GM19372 (cell line): Measurements from ENCODE around the gene EPX.

Experiments used
- ATAC-seq: cut with Tn5 transposase; IDR thresholded peaks from one replicate; pipeline ENCODE4 v1.9.1; 2021; ENCODE audit warnings: mild to moderate bottlenecking, low read depth, moderate library complexity; ENCODE audit not compliant: unreplicated experiment

The EPX gene

DNA sequence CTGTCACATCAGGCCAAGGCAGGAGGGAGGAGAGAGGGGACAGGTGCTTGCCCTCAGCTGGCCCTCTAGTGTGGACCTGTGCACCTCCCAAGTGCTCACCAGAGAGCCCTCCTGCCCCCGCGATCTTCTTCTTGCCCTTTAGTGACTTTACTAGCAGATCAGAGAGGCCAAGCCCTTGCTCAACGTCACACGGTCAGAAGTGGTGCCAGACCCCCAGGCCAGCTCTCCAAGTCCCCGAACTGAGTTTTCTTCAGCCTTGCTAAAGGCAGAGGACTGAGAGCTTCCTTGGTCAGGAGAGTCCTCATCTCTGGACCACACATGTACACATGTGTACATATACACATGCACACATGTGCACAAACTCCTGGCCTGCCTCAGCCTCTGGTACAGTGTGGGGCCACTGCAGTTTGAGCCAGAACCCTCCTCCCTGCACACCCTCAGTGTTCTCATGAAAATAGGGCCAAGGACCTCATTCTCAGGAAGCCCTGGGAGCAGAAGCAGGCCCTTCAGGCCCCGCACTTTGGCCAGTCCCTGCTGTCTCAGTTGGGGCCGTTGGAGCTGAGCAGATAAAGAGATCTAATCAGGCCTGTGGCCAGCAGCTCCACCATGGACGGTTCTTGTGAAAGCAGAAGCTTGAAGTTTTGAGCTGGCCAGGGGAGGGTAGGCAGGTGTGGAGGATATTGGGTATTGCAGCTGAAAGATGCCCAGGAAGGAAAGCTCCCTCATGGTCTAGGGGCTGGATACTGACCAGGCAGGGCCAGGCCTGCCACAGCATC lies 7.4 kb upstream of the EPX start:
- ATAC-seq: no peak

DNA sequence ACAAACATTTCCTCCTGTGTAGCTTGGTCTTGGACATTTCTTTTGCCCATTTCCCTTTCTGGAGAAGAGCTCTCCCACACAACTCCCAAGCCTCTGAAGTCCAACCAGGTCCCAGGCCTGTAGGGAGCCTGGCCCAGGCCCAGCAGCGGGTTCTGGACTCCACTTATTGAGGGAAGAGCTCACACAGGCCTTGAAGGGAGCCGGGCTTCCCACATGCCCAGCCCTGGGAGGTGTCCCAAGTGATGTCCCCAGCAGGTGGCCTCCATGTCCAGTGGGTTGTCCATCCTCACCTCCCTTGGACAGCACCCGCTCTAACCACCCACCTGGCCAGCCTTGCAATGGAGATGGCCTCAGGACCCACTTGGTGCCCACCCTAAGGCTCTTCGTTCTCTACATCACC lies 5.9 kb upstream of the EPX start:
- ATAC-seq: no peak

DNA sequence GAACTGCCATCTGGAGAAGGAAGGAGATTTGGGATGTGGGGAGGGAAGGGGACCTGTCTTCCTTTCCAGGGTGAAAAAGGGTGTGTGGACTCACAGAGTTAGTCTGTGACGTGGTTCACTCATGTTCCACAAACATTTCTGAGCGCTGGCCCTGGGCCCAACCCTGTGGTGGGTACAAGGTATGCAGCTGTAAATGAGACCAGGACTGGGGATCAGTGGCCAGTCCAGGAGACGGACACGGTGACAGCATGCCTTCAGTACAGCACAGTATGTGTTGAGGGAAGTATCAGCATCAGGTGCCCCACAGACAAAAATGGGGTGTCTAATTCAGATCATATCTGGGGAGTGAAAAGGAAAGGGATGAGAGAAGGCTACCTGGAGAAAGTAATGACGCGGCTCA lies 5.5 kb upstream of the EPX start:
- ATAC-seq: no peak

DNA sequence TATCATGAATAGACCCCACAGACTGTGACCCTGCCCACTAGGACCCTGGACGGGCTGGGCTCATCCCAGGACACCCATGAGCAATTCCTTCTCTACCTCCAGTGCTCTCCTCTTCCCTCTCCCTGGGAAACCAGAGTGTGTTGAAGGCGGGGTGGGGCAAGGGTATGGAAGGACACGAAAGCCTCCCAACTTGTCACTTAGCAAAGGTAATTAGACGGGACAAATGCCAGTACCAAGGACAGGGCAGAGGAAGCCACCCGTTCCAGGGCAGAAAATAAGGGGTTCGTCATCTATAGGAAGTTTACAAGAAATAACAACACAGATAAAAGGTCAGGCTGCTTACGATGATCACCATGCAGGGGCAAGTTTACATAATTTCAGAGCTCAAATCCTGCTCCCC lies 4.9 kb upstream of the EPX start:
- ATAC-seq: no peak

DNA sequence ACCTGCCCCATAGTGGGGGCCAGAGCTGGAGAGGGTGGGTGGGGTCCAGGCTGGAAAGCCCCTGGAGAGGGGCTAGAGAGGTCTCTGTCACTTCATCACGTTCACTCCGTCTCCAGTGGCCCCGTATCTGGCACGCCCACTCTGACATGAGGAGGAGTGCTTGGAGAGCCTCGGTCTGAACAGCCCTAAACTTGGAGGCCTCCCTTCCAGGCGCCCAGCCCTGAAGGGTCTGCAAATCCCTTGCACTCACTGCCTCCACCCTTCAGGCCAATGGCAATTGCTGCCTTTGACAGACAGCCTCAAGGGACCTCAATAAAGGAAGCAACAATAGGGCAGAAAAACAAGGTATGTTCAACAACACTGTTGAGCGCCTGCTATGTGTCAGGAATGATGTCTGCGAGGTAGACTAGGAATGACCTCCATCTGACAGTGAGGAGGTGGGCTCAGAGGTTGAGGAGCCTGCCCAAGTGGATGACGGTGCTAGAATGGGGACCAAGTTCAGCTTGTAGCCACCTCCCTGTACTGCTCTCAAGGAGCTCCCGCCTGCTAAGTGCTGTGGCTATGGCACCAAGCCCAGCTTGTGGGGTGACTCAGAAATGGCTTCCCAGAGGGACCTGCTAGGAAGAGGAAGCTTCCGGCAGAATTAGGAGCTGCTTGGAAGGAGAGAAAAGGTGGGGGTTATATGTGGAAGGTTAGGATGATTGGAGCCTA lies 2.9 kb upstream of the EPX start:
- no peak for ATAC-seq

DNA sequence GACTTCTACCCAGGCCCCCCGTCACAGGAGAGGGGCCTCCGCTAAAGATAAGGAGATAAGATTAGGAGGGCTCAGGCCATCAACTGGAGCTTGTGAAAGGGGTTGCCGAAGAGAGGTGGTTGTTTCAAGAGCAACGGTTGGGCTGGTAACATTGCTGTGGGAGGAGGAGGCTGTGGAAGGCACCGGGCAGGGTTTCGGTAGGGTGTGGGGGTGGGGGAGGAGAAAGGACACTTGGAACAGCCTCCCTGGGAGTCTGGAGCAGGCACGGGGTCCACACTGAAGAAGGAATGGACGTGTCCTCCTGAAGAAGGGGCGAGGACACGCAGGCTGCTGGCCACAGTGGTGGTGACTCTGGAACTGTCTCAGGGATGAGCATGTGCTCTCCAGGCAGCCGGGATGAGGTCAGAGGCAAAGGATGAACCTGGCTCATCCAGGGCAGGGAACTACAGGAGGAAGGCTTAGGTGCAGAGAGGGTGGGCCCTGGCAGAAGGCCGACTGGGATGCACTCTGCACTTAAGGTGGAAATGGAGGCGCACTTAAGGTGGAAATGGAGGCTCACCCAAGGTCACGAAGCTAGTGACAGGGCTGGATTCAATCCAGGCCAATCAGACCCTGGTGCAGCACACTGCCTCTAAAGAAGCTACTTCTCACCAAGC lies 1.2 kb upstream of the EPX start:
- ATAC-seq: no peak

DNA sequence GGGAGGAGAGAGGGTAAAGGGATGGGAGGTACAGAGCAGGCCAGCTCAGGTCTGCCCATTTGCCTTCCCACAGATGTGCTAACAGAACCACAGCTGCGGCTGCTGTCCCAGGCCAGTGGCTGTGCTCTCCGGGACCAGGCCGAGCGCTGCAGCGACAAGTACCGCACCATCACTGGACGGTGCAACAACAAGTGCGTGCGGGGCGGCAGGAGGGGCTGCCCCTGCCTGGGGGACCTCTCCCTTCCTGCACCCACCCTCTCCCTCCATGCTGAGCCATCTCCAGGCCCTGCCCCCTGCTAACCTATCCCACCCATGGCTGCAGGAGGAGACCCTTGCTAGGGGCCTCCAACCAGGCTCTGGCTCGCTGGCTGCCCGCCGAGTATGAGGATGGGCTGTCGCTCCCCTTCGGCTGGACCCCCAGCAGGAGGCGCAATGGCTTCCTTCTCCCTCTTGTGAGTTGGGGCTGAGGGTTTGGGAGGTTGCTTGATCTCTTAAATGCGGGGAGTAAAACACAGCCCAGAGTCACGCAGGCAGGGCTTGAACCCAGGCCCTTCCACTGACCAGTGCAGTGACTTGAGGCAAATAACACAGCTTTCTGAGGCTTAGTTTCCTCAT lies 1.2 kb downstream of the EPX start:
- ATAC-seq: no peak

DNA sequence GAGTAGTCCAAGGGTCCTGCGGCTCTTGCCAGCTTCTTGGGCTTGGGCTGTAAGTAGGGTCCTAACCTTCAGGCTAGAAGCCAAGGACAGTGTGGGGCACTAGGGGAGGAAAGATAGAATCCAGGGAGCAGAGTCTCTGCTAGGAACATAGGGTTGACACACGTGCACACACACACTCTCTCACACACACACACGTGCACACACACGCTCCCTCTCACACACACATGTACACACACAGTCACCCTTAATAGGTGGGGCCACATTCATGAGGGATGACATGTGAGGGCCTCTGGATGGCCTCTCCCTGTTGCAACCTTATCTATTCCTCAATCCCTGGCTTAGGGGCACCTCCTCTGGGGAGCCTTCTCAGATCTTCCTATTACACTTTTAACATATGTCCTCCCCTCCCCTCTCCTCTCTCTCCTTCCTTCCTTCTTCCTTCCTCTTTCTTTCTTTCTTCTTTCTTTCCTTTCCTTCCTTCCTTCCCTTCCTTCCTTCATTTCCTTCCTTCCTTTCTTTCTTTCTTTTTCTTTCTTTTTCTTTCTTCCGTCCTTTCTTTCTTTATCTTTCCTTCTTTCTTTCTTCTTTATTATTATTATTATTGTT lies 3.1 kb downstream of the EPX start:
- ATAC-seq: no peak

DNA sequence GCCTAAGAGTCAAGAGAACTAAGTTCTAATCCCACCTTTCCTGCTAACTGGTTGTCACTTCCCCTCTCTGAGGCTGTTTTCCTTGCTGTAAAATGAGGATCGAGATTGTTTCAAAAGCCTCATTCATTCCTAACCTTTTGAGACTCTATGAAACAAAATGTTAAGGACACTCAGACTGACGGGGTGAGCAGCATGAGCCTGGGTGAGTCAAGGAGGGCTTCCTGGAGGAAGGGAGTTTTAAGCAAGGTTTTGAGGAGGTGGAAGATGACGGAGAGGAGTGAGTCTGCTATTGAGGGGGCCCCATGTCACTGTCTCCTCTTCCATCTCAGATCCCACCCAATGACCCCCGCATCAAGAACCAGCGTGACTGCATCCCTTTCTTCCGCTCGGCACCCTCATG lies 4.1 kb downstream of the EPX start:
- no peak for ATAC-seq

DNA sequence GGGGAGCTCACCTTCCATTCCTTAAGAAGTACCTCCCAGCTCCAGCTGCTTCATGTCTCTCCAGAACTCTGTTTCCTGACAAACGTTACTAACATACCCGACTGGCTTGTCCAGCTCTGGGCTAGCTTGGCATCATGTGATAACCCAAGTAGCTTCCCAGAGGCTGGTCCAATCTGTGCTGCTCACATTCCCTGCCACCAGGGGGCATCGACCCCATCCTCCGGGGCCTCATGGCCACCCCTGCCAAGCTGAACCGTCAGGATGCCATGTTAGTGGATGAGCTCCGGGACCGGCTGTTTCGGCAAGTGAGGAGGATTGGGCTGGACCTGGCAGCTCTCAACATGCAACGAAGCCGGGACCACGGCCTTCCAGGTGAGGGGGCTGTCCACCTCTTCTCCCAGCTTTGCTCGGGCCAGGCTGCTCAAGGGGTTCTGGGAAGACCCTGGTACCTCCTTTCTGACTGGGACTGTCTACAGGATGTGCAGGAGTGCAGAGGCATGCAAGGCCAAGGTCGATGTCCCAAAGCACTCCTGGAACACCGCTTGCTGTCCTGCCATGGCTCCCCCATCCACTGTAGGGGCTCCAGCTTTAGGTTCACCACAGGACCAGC lies 7.6 kb downstream of the EPX start:
- no peak for ATAC-seq

DNA sequence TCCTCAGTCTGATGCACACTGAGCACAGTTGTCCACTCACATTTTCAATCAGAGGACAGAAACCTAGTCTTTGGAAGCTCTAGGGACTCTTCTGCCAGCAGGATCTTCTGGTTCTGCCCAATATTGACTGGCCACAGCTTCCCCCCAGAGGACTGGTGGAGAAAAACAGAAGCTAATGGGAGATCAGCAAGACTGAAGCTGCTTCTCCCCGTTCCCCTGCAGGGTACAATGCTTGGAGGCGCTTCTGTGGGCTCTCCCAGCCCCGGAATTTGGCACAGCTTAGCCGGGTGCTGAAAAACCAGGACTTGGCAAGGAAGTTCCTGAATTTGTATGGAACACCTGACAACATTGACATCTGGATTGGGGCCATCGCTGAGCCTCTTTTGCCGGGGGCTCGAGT lies 10.3 kb downstream of the EPX start:
- ATAC-seq: no peak

DNA sequence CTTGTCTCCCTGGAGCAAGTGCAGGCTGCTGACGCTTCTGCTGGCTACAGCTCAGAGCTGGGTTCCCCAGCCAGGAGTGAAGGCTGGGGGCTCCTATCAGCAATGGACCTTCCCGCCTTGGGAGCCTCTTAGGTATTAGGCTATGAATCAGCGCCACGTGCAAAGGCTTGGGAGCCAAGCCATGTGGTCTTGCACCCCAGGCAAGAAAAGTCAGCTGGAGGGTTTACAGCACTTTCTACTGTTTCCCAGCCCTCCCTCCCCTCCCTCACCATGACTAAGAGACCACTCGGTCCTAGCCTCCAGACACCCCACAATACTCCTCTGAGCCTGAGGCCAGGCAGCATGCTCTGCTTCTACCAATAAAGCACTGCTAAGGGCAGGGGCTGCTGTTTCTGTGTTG lies 12.3 kb downstream of the EPX start:
- ATAC-seq: no peak

DNA sequence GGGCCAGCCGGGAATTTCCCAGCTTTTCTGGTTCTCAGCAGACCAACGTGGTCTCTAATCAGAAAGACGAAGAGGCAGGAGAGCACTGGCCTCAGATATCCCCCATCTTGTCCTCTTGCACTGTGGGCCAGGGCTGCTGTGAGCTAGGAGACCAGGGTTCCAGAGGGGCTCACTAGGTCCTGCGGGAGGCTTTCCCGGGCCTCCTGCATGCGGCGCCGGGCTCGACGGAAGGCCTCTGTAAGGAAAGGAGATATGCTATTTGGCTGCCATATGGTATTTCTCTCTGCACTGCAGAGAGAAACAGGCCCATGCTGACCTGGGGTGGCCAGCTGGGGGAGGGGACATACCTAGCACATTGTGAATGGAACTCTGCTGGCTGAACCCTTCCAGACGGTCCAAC lies 13.4 kb downstream of the EPX start:
- no peak for ATAC-seq

DNA sequence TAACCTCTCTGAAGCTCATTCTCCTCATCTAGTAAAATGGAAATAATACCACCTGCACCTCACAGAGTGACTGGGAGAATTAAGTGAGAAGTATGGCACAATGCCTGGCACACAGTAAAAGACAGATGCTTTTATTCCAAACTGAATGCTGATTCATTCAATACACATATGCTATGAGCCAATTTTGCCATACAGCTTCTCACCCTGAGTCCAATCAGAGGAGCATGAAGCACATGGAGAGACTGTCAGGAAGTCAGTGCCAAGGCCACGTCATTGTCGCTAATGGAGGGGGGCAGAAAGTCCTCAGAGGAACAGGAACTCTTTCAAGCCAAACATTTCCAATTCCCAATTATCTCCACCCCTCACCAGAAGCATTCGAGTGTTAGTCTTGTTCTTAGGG lies 14.9 kb downstream of the EPX start:
- ATAC-seq: no peak

DNA sequence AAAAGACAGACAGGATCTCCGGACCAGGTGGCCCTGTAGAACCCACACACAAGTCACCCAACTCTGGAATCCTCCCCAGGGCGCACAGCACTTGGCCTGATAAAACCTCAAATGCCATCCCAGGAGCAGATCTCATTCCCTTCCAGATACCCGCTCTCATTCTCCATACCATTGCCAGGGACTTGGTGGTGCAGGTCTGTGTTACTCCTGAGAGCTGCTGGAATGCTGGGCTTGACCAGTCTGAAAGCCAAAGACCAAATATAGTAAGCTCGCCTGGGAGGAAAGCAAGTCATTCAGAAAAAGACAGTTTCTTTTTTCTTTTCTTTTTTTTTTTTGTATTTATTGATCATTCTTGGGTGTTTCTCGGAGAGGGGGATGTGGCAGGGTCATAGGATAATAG lies 15.8 kb downstream of the EPX start:
- no peak for ATAC-seq

DNA sequence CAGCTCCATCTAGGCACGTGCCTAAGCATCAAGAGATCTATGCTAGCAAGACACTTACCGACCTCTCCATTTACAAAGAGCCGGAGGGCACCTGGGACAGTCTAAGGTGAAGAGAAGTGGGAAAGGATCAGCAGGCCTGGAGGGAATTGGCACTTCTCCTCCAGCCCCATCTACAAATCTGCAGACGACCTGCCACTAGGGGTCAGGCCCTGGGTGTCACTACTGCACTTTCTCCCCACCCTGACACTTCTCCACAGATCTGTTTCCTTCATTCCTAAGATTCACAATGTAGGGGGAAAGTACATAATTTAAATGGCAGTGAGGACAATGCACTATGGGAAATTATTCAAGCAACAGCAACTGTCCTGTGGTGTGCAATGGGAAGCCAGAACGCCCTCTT lies 18.4 kb downstream of the EPX start:
- no peak for ATAC-seq

DNA sequence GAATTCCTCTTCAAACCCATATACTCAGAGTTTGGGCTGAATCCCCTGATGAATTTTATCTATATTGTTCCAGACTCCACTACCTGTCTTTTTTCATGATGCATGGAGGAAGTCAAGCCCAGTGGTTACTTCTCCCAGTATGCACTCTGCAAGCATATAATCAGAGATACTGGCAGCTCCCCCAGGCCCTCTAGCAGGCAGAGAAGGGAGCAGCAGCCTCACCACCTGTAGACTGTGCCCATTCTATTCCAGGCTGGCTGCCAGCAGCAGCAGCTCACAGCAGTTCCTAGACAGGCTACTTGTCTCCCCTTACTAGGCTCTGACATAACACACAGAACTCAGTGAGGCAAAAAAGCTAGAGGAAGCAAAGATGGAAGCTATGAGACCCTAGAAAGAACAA lies 23.2 kb downstream of the EPX start:
- ATAC-seq: no peak

DNA sequence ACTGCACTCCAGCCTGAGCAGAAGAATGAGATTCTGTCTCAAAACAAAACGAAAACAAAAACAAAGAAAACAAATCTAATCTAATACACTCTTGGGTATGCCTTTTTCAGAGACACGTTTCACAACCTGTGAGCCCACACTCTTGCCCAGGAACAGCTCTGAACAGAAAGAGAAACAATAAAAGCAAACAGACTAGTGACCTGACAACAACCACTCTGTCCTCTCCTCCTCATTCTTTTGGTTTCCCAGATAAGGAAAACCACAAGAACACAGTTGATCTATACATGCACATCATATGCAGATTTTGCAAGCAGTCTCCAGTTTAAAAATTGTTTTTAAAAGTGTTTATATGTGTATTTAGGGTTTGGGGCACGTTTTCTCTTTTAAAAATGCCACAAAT lies 25.2 kb downstream of the EPX start:
- ATAC-seq: no peak

DNA sequence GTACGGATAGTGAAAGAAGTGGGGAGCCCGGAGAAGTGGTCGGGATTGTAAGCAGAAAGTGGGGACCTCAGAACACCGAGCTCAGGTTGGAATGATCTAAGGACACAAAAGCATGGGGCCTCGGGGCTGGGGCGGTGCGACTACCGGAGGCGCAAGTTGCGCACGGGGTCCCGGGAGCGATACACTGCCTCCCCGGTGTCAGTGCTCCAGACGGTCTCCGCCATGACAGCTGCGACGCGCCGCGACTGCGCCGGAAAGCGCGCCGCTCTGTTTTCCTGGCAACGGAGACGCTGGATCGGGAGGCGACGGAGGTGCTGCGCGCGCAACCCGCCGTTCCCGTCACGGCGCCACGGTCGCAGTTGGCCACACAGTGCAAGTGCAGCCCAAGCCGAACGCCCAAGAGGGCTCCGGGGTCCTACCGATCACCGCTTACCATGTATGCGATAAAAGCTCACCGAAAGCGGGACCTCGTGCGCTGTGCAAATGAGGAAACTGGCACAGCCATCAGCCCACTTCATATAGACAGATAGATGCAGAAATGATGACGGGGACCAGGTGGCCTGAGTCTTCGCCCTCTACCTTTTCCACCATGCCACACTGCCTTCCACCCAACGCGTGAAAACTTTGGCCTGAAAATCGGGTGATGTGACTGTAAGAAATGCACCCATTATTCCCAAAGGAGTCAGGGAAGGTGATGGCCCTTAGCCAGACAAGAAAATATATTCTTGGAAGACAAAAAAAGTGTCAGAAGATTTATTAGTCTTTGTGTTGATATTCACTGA lies 26.7 kb downstream of the EPX start, which contains the start of gene MKS1:
Gene MKS1, minus strand, starts transcription at position 249 of the 782 bp plus-strand sequence. Its CDS starts 25 bp downstream, at position 224.
- peak; percentile 99 for ATAC-seq

DNA sequence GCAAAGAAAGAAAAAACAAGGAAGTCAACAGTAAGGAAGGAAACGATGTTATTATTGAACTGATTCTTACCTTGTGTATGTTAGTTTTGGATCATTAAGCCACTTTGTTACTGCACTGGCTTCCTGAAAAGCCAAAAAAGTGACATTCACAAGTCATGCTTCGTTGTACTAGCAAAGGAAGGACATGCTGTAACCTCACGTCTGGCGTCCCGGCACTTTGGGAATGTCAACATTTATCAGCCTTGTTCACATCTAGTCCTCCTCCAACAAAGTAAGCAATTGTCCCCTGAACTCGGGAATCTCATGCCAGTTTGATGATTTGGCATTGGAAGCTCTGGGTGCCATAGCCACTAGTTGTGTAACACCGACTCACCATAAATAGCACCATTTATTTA lies 27.3 kb downstream of the EPX start:
- ATAC-seq: no peak
